ENCODE results near the gene GALP.

GALP gene

DNA sequence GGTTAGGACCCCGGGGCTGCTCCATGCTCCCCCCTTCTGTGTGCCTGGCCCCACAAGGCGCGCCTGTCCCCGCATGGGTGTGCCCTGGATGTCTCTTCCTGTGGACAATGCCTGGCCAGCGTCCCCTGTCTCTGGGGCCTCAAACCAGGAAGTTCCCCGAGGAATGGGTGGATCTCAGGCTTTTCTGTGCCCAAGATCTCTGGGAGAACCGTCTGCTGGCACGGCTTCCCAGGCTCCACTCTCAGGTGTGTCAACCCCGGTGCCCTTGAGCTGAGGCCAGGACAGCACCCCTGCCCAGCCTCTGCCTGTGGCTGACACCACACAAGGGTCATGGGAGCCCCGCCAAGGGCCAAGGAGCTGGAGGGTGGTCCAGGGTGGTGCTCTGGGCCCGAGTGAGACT, 19.0 kb upstream of the GALP start:
- Histone ChIP-seq H3K27ac (ENCODE audit: extremely low read depth, low read depth, low read length) (no peak overlapping the region), H3K36me3 (ENCODE audit: control insufficient read depth in 2 of 2, insufficient read depth in 1 of 2, low read length in 2 of 2) (peaks cover 22 to 81% of the 10 kb centered on the region in 2 experiments), H3K9me3 (ENCODE audit: control insufficient read depth, insufficient read depth, low read depth, low read length) (no peaks in the 10 kb centered on the region), H3K4me1 (ENCODE audit: control insufficient read depth, insufficient read depth, low read length) (no peaks in the 10 kb centered on the region), H3K4me3 (ENCODE audit: low read depth, low read length) (no peak overlapping the region)
- POLR2A ChIA-PET, result interaction anchor here (1.2 kb wide), 1 partner anchor 11 kb away, joined by 5 read pairs; no protein-coding TSS in a partner anchor
- CTCF ChIA-PET, result interaction anchor here (0.9 to 2.7 kb wide), 3 partner anchors 12 to 289 kb away, joined by 3 to 10 read pairs (median 4); no protein-coding TSS in a partner anchor
- TF ChIP-seq ZNF776 (tag by site-specific recombination; IDR thresholded peaks at IDR 0.05; ENCODE audit: borderline replicate concordance) (no peak), ZNF704 (tag by site-specific recombination; IDR thresholded peaks at IDR 0.05) (no peak), IKZF3 (tag by site-specific recombination; IDR thresholded peaks at IDR 0.05) (no peak), ZNF513 (tag by site-specific recombination; IDR thresholded peaks at IDR 0.05) (no peak), ZNF19 (tag by site-specific recombination; IDR thresholded peaks at IDR 0.05; ENCODE audit: low read depth) (no peak), ZNF37A (tag by site-specific recombination; IDR thresholded peaks at IDR 0.05) (no peak), ZNF140 (tag by site-specific recombination; IDR thresholded peaks at IDR 0.05) (no peak), ZNF404 (tag by site-specific recombination; IDR thresholded peaks at IDR 0.05) (no peak), ZNF777 (tag by site-specific recombination; IDR thresholded peaks at IDR 0.05; ENCODE audit: borderline replicate concordance) (no peak), ZFP41 (tag by site-specific recombination; IDR thresholded peaks at IDR 0.05; ENCODE audit: borderline replicate concordance) (no peak), ZNF768 (tag by site-specific recombination; IDR thresholded peaks at IDR 0.05) (no peak), ZNF184 (tag by site-specific recombination; IDR thresholded peaks at IDR 0.05) (no peak), ZNF48 (tag by site-specific recombination; IDR thresholded peaks at IDR 0.05) (no peak), SETDB1 (IDR thresholded peaks at IDR 0.05; ENCODE audit: insufficient read length, low read length) (no peak)
- TF ChIP-seq, protein P1, sequence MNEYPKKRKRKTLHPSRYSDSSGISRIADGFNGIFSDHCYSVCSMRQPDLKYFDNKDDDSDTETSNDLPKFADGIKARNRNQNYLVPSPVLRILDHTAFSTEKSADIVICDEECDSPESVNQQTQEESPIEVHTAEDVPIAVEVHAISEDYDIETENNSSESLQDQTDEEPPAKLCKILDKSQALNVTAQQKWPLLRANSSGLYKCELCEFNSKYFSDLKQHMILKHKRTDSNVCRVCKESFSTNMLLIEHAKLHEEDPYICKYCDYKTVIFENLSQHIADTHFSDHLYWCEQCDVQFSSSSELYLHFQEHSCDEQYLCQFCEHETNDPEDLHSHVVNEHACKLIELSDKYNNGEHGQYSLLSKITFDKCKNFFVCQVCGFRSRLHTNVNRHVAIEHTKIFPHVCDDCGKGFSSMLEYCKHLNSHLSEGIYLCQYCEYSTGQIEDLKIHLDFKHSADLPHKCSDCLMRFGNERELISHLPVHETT (tag by site-specific recombination; IDR thresholded peaks at IDR 0.05), result no peak
- TF ChIP-seq, protein P2, sequence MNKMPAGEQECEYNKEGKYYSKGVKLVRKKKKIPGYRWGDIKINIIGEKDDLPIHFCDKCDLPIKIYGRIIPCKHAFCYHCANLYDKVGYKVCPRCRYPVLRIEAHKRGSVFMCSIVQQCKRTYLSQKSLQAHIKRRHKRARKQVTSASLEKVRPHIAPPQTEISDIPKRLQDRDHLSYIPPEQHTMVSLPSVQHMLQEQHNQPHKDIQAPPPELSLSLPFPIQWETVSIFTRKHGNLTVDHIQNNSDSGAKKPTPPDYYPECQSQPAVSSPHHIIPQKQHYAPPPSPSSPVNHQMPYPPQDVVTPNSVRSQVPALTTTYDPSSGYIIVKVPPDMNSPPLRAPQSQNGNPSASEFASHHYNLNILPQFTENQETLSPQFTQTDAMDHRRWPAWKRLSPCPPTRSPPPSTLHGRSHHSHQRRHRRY (tag by site-specific recombination; IDR thresholded peaks at IDR 0.05), result no peak

DNA sequence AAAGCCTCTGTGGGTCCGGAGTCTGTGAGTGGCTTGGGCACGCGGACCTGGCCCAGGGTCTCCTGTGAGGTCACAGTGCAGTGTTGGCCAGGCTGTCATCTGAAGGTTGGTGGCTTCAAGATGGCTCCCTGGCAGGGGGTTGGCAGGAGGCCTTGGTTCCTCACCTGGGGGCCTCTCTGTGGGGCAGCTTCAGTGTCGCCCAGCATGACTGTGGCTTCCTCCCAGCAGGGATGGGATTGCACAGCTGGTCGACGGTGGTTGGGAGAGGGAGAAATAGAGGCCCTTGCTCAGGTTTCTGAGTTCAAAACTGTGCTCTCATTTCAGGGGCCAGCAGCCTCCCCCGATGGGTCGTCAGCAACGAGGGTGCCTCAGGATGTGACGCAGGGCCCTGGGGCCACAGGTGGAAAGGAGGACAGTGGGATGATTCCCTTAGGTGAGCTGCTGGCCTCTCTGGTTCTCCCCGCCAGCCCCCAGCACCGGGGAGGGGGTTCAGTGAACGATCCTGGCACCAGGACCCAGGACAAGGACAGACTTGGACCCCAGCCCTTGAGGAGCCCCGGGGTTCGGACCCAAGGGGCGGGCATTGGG, 17.5 kb upstream of the GALP start:
- Histone ChIP-seq H3K4me1 (ENCODE audit: control insufficient read depth, insufficient read depth, low read length) (no peaks in the 10 kb centered on the region), H3K9me3 (ENCODE audit: control insufficient read depth, insufficient read depth, low read depth, low read length) (no peaks in the 10 kb centered on the region), H3K27ac (ENCODE audit: extremely low read depth, low read depth, low read length) (no peak overlapping the region), H3K36me3 (ENCODE audit: control insufficient read depth in 2 of 2, insufficient read depth in 1 of 2, low read length in 2 of 2) (peaks cover 22 to 77% of the 10 kb centered on the region in 2 experiments), H3K4me3 (ENCODE audit: low read depth, low read length) (no peak overlapping the region)
- ChIA-PET POLR2A (no interaction called here), CTCF (interaction anchor here (0.6 to 1.2 kb wide), 4 partner anchors 10 to 552 kb away, joined by 3 to 4 read pairs (median 4); no protein-coding TSS in a partner anchor)
- TF ChIP-seq ZNF660 (tag by site-specific recombination; IDR thresholded peaks at IDR 0.05) (no peak), ZNF274 (IDR thresholded peaks at IDR 0.05; ENCODE audit: low read length) (no peak), ZNF274 (tag by site-specific recombination; IDR thresholded peaks at IDR 0.05; ENCODE audit: borderline replicate concordance) (no peak), ZNF121 (tag by site-specific recombination; IDR thresholded peaks at IDR 0.05) (no peak), ZNF133 (tag by site-specific recombination; IDR thresholded peaks at IDR 0.05) (no peak), ZNF629 (tag by site-specific recombination; IDR thresholded peaks at IDR 0.05) (no peak), ZNF24 (tag by site-specific recombination; IDR thresholded peaks at IDR 0.05) (no peak), KLF8 (tag by site-specific recombination; IDR thresholded peaks at IDR 0.05) (no peak), ZNF610 (tag by site-specific recombination; IDR thresholded peaks at IDR 0.05; ENCODE audit: borderline replicate concordance) (no peak), ZIC2 (tag by site-specific recombination; IDR thresholded peaks at IDR 0.05) (peak; percentile 79), ZNF404 (tag by site-specific recombination; IDR thresholded peaks at IDR 0.05) (no peak)
- TF ChIP-seq, protein P3, sequence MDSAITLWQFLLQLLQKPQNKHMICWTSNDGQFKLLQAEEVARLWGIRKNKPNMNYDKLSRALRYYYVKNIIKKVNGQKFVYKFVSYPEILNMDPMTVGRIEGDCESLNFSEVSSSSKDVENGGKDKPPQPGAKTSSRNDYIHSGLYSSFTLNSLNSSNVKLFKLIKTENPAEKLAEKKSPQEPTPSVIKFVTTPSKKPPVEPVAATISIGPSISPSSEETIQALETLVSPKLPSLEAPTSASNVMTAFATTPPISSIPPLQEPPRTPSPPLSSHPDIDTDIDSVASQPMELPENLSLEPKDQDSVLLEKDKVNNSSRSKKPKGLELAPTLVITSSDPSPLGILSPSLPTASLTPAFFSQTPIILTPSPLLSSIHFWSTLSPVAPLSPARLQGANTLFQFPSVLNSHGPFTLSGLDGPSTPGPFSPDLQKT (IDR thresholded peaks at IDR 0.05; ENCODE audit: borderline replicate concordance, low read depth, low read length), result no peak
- TF ChIP-seq, protein P4, sequence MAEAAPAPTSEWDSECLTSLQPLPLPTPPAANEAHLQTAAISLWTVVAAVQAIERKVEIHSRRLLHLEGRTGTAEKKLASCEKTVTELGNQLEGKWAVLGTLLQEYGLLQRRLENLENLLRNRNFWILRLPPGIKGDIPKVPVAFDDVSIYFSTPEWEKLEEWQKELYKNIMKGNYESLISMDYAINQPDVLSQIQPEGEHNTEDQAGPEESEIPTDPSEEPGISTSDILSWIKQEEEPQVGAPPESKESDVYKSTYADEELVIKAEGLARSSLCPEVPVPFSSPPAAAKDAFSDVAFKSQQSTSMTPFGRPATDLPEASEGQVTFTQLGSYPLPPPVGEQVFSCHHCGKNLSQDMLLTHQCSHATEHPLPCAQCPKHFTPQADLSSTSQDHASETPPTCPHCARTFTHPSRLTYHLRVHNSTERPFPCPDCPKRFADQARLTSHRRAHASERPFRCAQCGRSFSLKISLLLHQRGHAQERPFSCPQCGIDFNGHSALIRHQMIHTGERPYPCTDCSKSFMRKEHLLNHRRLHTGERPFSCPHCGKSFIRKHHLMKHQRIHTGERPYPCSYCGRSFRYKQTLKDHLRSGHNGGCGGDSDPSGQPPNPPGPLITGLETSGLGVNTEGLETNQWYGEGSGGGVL (tag by site-specific recombination; IDR thresholded peaks at IDR 0.05), result no peak

All from HEK293 (cell line).